ENCODE measurements around the gene GRM4.

GRM4 gene

GRCh38 chr6:34037151-34037550, 108.7 kb downstream of the GRM4 start:
- Histone ChIP-seq H3K9me2 (replicated peaks; ENCODE audit: insufficient read depth, low read length) (no peaks in the 10 kb centered on the region), H3K27me3 (ENCODE audit: low read length) (no peaks in the 10 kb centered on the region)

GRCh38 chr6:34036357-34037069, 109.4 kb downstream of the GRM4 start:
- Histone ChIP-seq H3K27me3 (ENCODE audit: low read length) (no peaks in the 10 kb centered on the region), H3K79me2 (ENCODE audit: insufficient read depth, low read length) (no peaks in the 10 kb centered on the region), H3K9me3 (ENCODE audit: insufficient read depth, low read length) (no peaks in the 10 kb centered on the region), H3K36me3 (ENCODE audit: low read length) (no peaks in the 10 kb centered on the region), H3F3A (ENCODE audit: insufficient read depth) (no peaks in the 10 kb centered on the region), H3K27ac (ENCODE audit: low read depth, low read length) (no peak overlapping the region), H2AFZ (ENCODE audit: low read depth, low read length, severe bottlenecking) (no peak overlapping the region), H3K9me2 (replicated peaks; ENCODE audit: insufficient read depth, low read length) (no peaks in the 10 kb centered on the region), H3K4me3 (ENCODE audit: insufficient read depth, low read length, poor library complexity, severe bottlenecking) (no peak overlapping the region), H3K9ac (ENCODE audit: low read length) (no peak overlapping the region), H4K20me1 (ENCODE audit: low read depth, low read length) (no peaks in the 10 kb centered on the region), H3K4me2 (ENCODE audit: low read depth, low read length, poor library complexity, severe bottlenecking) (no peak overlapping the region)
- TF ChIP-seq CTCF (IDR thresholded peaks at IDR 0.05; ENCODE audit: insufficient read depth, low read length, poor library complexity, severe bottlenecking) (no peak), EZH2phosphoT487 (conservative IDR thresholded peaks at IDR 0.05; ENCODE audit: low read length) (no peak)

More at GRCh38 chr6:34037151-34037550, 108.7 kb downstream of the GRM4 start:
- H4K20me1 ChIP-seq (ENCODE audit: low read depth, low read length), result no peaks in the 10 kb centered on the region
- no peaks in the 10 kb centered on the region for H3F3A ChIP-seq (ENCODE audit: insufficient read depth)
- no peak overlapping the region for H3K4me3 ChIP-seq (ENCODE audit: insufficient read depth, low read length, poor library complexity, severe bottlenecking)
- no peaks in the 10 kb centered on the region for H3K9me3 ChIP-seq (ENCODE audit: insufficient read depth, low read length)
- no peak overlapping the region for H3K27ac ChIP-seq (ENCODE audit: low read depth, low read length)
- H3K79me2 ChIP-seq (ENCODE audit: insufficient read depth, low read length), result no peaks in the 10 kb centered on the region
- H3K9ac ChIP-seq (ENCODE audit: low read length), result no peak overlapping the region
- TF ChIP-seq EZH2phosphoT487 (conservative IDR thresholded peaks at IDR 0.05; ENCODE audit: low read length) (no peak), CTCF (IDR thresholded peaks at IDR 0.05; ENCODE audit: insufficient read depth, low read length, poor library complexity, severe bottlenecking) (no peak)
- H3K36me3 ChIP-seq (ENCODE audit: low read length), result no peaks in the 10 kb centered on the region
- H2AFZ ChIP-seq (ENCODE audit: low read depth, low read length, severe bottlenecking), result no peak overlapping the region
- H3K4me2 ChIP-seq (ENCODE audit: low read depth, low read length, poor library complexity, severe bottlenecking), result no peak overlapping the region

DNA sequence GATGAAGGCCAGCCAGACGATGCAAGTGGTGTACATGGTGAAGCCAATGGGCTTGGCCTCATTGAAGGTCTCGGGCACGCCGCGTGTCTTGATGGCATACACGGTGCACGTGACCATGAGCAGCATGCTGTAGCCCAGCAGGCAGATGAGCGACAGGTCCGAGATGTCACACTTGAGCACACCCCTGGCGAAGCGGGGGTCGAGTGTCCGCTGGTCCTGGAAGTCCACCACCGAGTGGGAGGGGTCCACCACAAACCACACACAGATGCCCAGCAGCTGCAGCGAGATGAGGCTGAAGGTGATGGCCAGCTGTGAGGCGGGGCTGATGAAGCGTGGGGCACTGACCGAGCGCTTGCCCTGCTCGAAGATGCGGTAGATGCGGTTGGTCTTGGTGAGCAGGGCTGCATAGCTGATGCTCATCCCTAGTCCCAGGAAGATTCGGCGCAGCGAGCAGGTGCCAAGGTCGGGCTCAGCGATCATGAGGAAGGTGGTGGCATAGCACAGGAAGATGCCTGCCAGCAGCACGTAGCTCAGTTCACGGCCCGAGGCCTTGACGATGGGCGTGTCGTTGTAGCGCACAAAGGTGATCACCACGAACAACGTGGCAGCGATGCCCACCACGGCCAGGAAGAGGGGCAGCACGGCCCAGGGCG, 110.1 kb downstream of the GRM4 start:
- H3K27me3 ChIP-seq (ENCODE audit: low read length), result no peaks in the 10 kb centered on the region

More for the DNA sequence above, 110.1 kb downstream of the GRM4 start:
- H3K79me2 ChIP-seq (ENCODE audit: insufficient read depth, low read length), result no peaks in the 10 kb centered on the region
- no peak overlapping the region for H2AFZ ChIP-seq (ENCODE audit: low read depth, low read length, severe bottlenecking)
- no peak overlapping the region for H3K4me2 ChIP-seq (ENCODE audit: low read depth, low read length, poor library complexity, severe bottlenecking)
- H3K4me3 ChIP-seq (ENCODE audit: insufficient read depth, low read length, poor library complexity, severe bottlenecking), result no peak overlapping the region
- H3K27ac ChIP-seq (ENCODE audit: low read depth, low read length), result no peak overlapping the region
- no peaks in the 10 kb centered on the region for H3K9me3 ChIP-seq (ENCODE audit: insufficient read depth, low read length)
- H3K36me3 ChIP-seq (ENCODE audit: low read length), result no peaks in the 10 kb centered on the region
- TF ChIP-seq CTCF (IDR thresholded peaks at IDR 0.05; ENCODE audit: insufficient read depth, low read length, poor library complexity, severe bottlenecking) (no peak), EZH2phosphoT487 (conservative IDR thresholded peaks at IDR 0.05; ENCODE audit: low read length) (no peak)
- no peak overlapping the region for H3K9ac ChIP-seq (ENCODE audit: low read length)
- H3K9me2 ChIP-seq (replicated peaks; ENCODE audit: insufficient read depth, low read length), result no peaks in the 10 kb centered on the region
- no peaks in the 10 kb centered on the region for H3F3A ChIP-seq (ENCODE audit: insufficient read depth)
- no peaks in the 10 kb centered on the region for H4K20me1 ChIP-seq (ENCODE audit: low read depth, low read length)

Measured in SU-DHL-6 (cell line).